H1 (cell line): ENCODE results near the gene ASB8. TPM values are rescaled to one million over a fixed set of nuclear protein-coding genes. Genes with fewer than 3 reads are reported as not detected.
A peak's percentile ranks its signal among the peaks of the same experiment; 100 is the strongest.

Experiments used
- CTCF ChIA-PET: fragments of 300-600 bp; sonication (Branson Sonifier 250); formaldehyde crosslinking; loops from one replicate; lab custom pipeline; 2021; ENCODE audit not compliant: partially characterized antibody; lab: Charles Lee
- POLR2A ChIA-PET: fragments of 300-600 bp; sonication (Branson Sonifier 250); formaldehyde crosslinking; loops from one replicate; lab custom pipeline; 2021; ENCODE audit warnings: inconsistent platforms; ENCODE audit not compliant: partially characterized antibody; lab: Charles Lee
- DNase-seq, 2 experiments: peaks; one replicate each; pipeline versions ENCODE4 v3.0.0 to v3.0.0-alpha.2; 2010 to 2022; ENCODE audit warnings: low spot score in 2 of 2, low read depth in 1 of 2, mixed read lengths in 1 of 2
- FAIRE-seq: peaks from 2 replicates; lab custom pipeline; 2011; peaks lifted over from hg19 to GRCh38; lab: Jason Lieb, UNC
- H2AFZ ChIP-seq: 2 replicates; pipeline ENCODE4 v1.8.1; 2012; ENCODE audit warnings: low read length, inconsistent platforms
- H2AK5ac ChIP-seq: 2 replicates; pipeline ENCODE4 v1.6.1; 2013; ENCODE audit warnings: low read depth, low read length
- H2BK120ac ChIP-seq: replicated peaks from 2 replicates; pipeline ENCODE3; 2013; ENCODE audit warnings: low read depth, low read length, inconsistent platforms
- H2BK12ac ChIP-seq: 2 replicates; pipeline ENCODE4 v1.6.1; 2013; ENCODE audit warnings: low read depth, low read length
- H2BK15ac ChIP-seq: 2 replicates; pipeline ENCODE4 v1.6.1; 2013; ENCODE audit warnings: low read length
- H2BK20ac ChIP-seq: 2 replicates; pipeline ENCODE4 v1.6.1; 2013; ENCODE audit warnings: low read length
- H2BK5ac ChIP-seq: 2 replicates; pipeline ENCODE4 v1.6.1; 2013; ENCODE audit warnings: low read depth, low read length
- H3K14ac ChIP-seq: 2 replicates; pipeline ENCODE4 v1.6.1; 2013; ENCODE audit warnings: inconsistent platforms; ENCODE audit not compliant: insufficient read length
- H3K18ac ChIP-seq: 2 replicates; pipeline ENCODE4 v1.6.1; 2013; ENCODE audit warnings: low read length; ENCODE audit errors: extremely low read depth
- H3K23ac ChIP-seq: 2 replicates; pipeline ENCODE4 v1.6.1; 2013; ENCODE audit warnings: inconsistent platforms; ENCODE audit not compliant: insufficient read length
- H3K23me2 ChIP-seq: 2 replicates; pipeline ENCODE4 v1.6.1; 2013; ENCODE audit warnings: low read depth, low read length
- H3K27ac ChIP-seq: 2 replicates; pipeline ENCODE4 v1.6.1; 2011; ENCODE audit warnings: low read depth, low read length, inconsistent platforms
- H3K27me3 ChIP-seq, 4 experiments: replicated peaks in 1 of 4; 1 replicate in 1 of 4; 2 replicates in 3 of 4; pipeline versions ENCODE4 v1.6.1 to v1.8.1; 2011 to 2013; ENCODE audit warnings: low read length in 3 of 4, mild to moderate bottlenecking in 3 of 4, inconsistent platforms in 2 of 4, mixed read lengths in 2 of 4, moderate library complexity in 1 of 4; ENCODE audit not compliant: control insufficient read depth in 3 of 4, insufficient read depth in 3 of 4; ENCODE audit errors: extremely low read depth in 1 of 4
- H3K36me3 ChIP-seq, 4 experiments: 2 replicates each; pipeline versions ENCODE4 v1.6.1 to v1.8.1; 2011 to 2013; ENCODE audit warnings: mild to moderate bottlenecking in 4 of 4, low read length in 3 of 4, moderate library complexity in 2 of 4, control low read depth in 1 of 4, inconsistent platforms in 1 of 4; ENCODE audit not compliant: insufficient read depth in 4 of 4, control insufficient read depth in 2 of 4
- H3K4ac ChIP-seq: replicated peaks from 2 replicates; pipeline ENCODE3; 2013; ENCODE audit warnings: low read length, low read depth, mixed read lengths, inconsistent platforms; ENCODE audit not compliant: insufficient read length
- H3K4me1 ChIP-seq, 4 experiments: replicated peaks in 1 of 4; 1 replicate in 1 of 4; 2 replicates in 3 of 4; pipeline versions ENCODE4 v1.6.1 to v1.8.1; 2011 to 2013; ENCODE audit warnings: low read length in 3 of 4, inconsistent platforms in 2 of 4, mixed read lengths in 1 of 4; ENCODE audit not compliant: insufficient read depth in 4 of 4, control insufficient read depth in 3 of 4
- H3K4me2 ChIP-seq, 2 experiments: 2 replicates each; pipeline versions ENCODE4 v1.6.1 to v1.8.1; 2011 to 2013; ENCODE audit warnings: low read depth in 2 of 2, low read length in 2 of 2, control low read depth in 1 of 2, inconsistent platforms in 1 of 2, mild to moderate bottlenecking in 1 of 2; ENCODE audit not compliant: insufficient read depth in 1 of 2
- H3K4me3 ChIP-seq, 4 experiments: fragments of 200-600, 300-600 bp in 1 of 4; sonication (generic), shearing (Covaris generic), sonication (Bioruptor Twin) in 1 of 4; 2 replicates each; pipeline versions ENCODE4 v1.5.1 to v1.8.1; 2011 to 2016; ENCODE audit warnings: low read length in 4 of 4, low read depth in 3 of 4, control low read depth in 2 of 4, inconsistent platforms in 2 of 4, mild to moderate bottlenecking in 2 of 4, mixed read lengths in 1 of 4, moderate library complexity in 1 of 4; ENCODE audit not compliant: insufficient read depth in 2 of 4; ENCODE audit errors: extremely low read depth in 1 of 4
- H3K56ac ChIP-seq: replicated peaks from 2 replicates; pipeline ENCODE3; 2013; ENCODE audit warnings: low read depth, mild to moderate bottlenecking, mixed read lengths, low read length, inconsistent platforms; ENCODE audit not compliant: insufficient read length
- H3K79me1 ChIP-seq: 2 replicates; pipeline ENCODE4 v1.6.1; 2013; ENCODE audit warnings: low read depth, low read length, control low read depth
- H3K79me2 ChIP-seq, 2 experiments: 2 replicates each; pipeline versions ENCODE4 v1.6.1 to v1.8.1; 2012 to 2013; ENCODE audit warnings: low read length in 2 of 2, mild to moderate bottlenecking in 2 of 2, inconsistent platforms in 1 of 2; ENCODE audit not compliant: insufficient read depth in 2 of 2, control insufficient read depth in 1 of 2
- H3K9ac ChIP-seq, 4 experiments: replicated peaks in 1 of 4; 1 replicate in 1 of 4; 2 replicates in 3 of 4; pipeline versions ENCODE4 v1.6.1 to v1.8.1; 2011 to 2013; ENCODE audit warnings: low read depth in 3 of 4, low read length in 3 of 4, control low read depth in 2 of 4, mild to moderate bottlenecking in 2 of 4, moderate library complexity in 2 of 4, inconsistent platforms in 1 of 4; ENCODE audit errors: extremely low read depth in 1 of 4
- H3K9me3 ChIP-seq, 2 experiments: 2 replicates each; pipeline versions ENCODE4 v1.6.1 to v1.8.1; 2012 to 2013; ENCODE audit warnings: mild to moderate bottlenecking in 2 of 2, moderate library complexity in 2 of 2, control low read depth in 1 of 2, inconsistent platforms in 1 of 2, low read depth in 1 of 2, low read length in 1 of 2, mixed read lengths in 1 of 2; ENCODE audit not compliant: insufficient read depth in 2 of 2
- H4K20me1 ChIP-seq, 2 experiments: replicated peaks in 1 of 2; 2 replicates each; pipeline versions ENCODE3 to v1.8.1; 2011 to 2013; ENCODE audit warnings: inconsistent platforms in 2 of 2, low read length in 2 of 2, mild to moderate bottlenecking in 1 of 2; ENCODE audit not compliant: insufficient read depth in 2 of 2, control insufficient read depth in 1 of 2
- H4K5ac ChIP-seq: 2 replicates; pipeline ENCODE4 v1.6.1; 2013; ENCODE audit warnings: low read length, low read depth, mixed read lengths, inconsistent platforms; ENCODE audit not compliant: insufficient read length
- H4K8ac ChIP-seq: 2 replicates; pipeline ENCODE4 v1.8.0; 2013; ENCODE audit warnings: mild to moderate bottlenecking, moderate library complexity, low read length, inconsistent platforms; ENCODE audit not compliant: insufficient read depth; ENCODE audit errors: extremely low read depth
- H4K91ac ChIP-seq: replicated peaks from 2 replicates; pipeline ENCODE3; 2013; ENCODE audit warnings: low read length, mixed read lengths, inconsistent platforms; ENCODE audit not compliant: insufficient read length
- CEBPB ChIP-seq: IDR thresholded peaks from 2 replicates; pipeline ENCODE4 v1.6.1; 2012; ENCODE audit warnings: low read depth, low read length
- CREB1 ChIP-seq: IDR thresholded peaks from 2 replicates; pipeline ENCODE4 v1.6.1; 2012; ENCODE audit warnings: inconsistent platforms
- CTBP2 ChIP-seq: IDR thresholded peaks from 2 replicates; pipeline ENCODE4 v1.7.0; 2011; ENCODE audit warnings: borderline replicate concordance, mild to moderate bottlenecking, moderate library complexity, mixed read lengths, low read length; ENCODE audit not compliant: insufficient read depth, insufficient read length
- KDM4A ChIP-seq: IDR thresholded peaks from one replicate; pipeline ENCODE4 v1.7.1; 2012; ENCODE audit warnings: low read depth, mild to moderate bottlenecking, moderate library complexity, low read length, inconsistent platforms; ENCODE audit not compliant: severe bottlenecking
- RBBP5 ChIP-seq: IDR thresholded peaks from 2 replicates; pipeline ENCODE4 v1.7.1; 2012; ENCODE audit warnings: low read depth, mild to moderate bottlenecking, inconsistent platforms, low read length, moderate library complexity, borderline replicate concordance
- SP1 ChIP-seq: IDR thresholded peaks from 2 replicates; pipeline ENCODE4 v1.6.1; 2011; ENCODE audit warnings: low read depth, low read length
- WGBS, 2 experiments: shearing (Covaris generic) in 1 of 2; methylation state at CpG; one replicate each; pipeline versions ENCODE4 v1.1.6 to v1.1.7; 2013 to 2015; ENCODE audit warnings: low lambda C conversion rate in 2 of 2, mixed read lengths in 2 of 2, inconsistent platforms in 1 of 2, low coverage in 1 of 2, missing lambda C conversion rate in 1 of 2; ENCODE audit not compliant: insufficient replicate concordance in 2 of 2, insufficient coverage in 1 of 2, insufficient read length in 1 of 2; ENCODE audit errors: extremely low coverage in 1 of 2, missing lambda C conversion rate in 1 of 2; 5-methylcytosine and 5-hydroxymethylcytosine counted together
- polyA plus RNA-seq, 7 experiments: library from polyadenylated mRNA; depleted of rRNA in 3 of 7; stranded (reverse) in 5 of 7; unstranded in 2 of 7; fragments of >200 nt in 5 of 7; fragments of 200-250 nt in 2 of 7; gene quantifications; 1 replicate in 5 of 7; 2 replicates in 1 of 7; 4 replicates in 1 of 7; pipeline versions ENCODE4 v1.2.1 to v1.2.3, GENCODE V29; 2011 to 2013; ENCODE audit warnings: missing spikeins in 2 of 7, mixed read lengths in 2 of 7
- total RNA-seq: library from RNA; stranded (reverse); fragmentation: NEBNext Ultra II Directional; extraction: Animal tissue kit (Norgen Biotek cat#: 25700); gene quantifications from 2 replicates; pipeline ENCODE4 v1.2.1, GENCODE V29; 2021
- TF ChIP-seq, protein P1 (sequence below): IDR thresholded peaks from 2 replicates; pipeline ENCODE4 v1.6.1; 2011; ENCODE audit warnings: low read depth, mild to moderate bottlenecking, low read length; ENCODE audit not compliant: insufficient read depth
- TF ChIP-seq, protein P2 (sequence below): IDR thresholded peaks from 2 replicates; pipeline ENCODE4 v1.6.1; 2011; ENCODE audit warnings: low read length, improper control_type of control experiment

Gene ASB8
- total and polyA plus RNA-seq, 2 of the 8 experiments (the other 6 are each of a cell fraction or from before 2014, with no cell fraction given): 3.8 to 8.3 TPM

DNA sequence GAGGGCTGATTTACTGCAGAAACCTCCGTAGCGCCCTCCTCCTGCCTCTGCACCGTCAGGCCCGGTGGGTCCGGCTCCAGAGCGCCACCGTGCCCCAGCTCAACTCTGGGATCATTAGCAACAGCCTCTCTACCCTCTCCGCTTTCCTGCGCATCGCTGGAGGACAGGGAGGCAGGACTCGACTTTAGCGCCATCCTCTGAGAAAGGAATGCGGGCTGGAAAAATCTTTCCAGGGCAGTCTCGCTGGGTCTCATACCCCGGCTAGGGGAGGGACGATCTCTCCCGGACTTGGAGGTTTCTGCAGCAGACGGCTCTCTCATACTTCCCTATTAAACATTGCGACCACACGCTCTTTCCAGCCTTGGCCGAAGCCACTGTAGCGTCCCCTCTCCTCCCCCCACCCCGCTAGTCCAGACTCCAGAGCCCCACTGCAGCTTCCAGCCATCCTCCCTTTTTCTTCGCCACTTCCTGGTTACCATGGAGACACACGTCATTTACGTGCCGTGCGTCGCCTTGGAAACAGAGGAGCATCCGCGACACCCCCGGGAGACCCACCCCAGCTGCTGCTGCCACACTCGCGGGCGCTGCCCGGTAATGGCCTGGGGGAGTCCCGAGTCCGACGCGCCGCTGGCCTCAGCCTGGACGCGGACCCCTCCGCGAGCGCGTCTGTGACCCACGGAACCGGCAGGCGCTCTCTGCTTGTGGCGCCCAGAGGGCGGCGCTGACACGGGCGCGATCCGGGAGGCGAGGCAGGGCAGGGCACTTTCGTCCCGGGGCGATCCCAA is 26.0 kb upstream of the ASB8 start, which contains the start of gene CCDC184:
CCDC184 (plus strand) TSS at position 554 of the 785 bp plus-strand sequence. CDS start 479 bp downstream, outside the sequence.
- peaks cover 8 to 39% (median 25%) of the 10 kb centered on the region in 4 experiments for H3K27me3 ChIP-seq
- peak within 1 kb of the TSS; percentile 35 to 80 (median 72) for H3K4me3 ChIP-seq
- peak within 1 kb of the TSS; percentile 96; the same call in 1 of the 2 replicates for H2AFZ ChIP-seq
- H3K14ac ChIP-seq: no peak within 1 kb of the TSS
- H4K8ac ChIP-seq: peak within 1 kb of the TSS; percentile 91
- peaks cover 14% of the 10 kb centered on the region; the same call in 1 of the 2 replicates for H3K23me2 ChIP-seq
- H3K4me2 ChIP-seq: peak within 1 kb of the TSS; percentile 94 to 97
- peak within 1 kb of the TSS in 2 of 4 experiments; percentile 13 to 20; a peak in 3 of 7 replicates for H3K9ac ChIP-seq
- H3K79me1 ChIP-seq: no peaks in the 10 kb centered on the region
- FAIRE-seq (no peak), DNase-seq (peak in 1 of 2 experiments; percentile 83)
- H2BK20ac ChIP-seq: no peak within 1 kb of the TSS
- 2% methylated on average over 56 of the region's 61 CpGs; no CpG with 5 or more reads in 1 of the 2 experiments for whole genome bisulfite sequencing, 2 experiments
- H3K23ac ChIP-seq: no peak within 1 kb of the TSS
- H4K20me1 ChIP-seq: no peaks in the 10 kb centered on the region
- H3K79me2 ChIP-seq: no peaks in the 10 kb centered on the region
- H2BK5ac ChIP-seq: no peak within 1 kb of the TSS
- H3K4me1 ChIP-seq: peaks cover 6 to 20% (median 11%) of the 10 kb centered on the region in 4 experiments; a peak in 6 of 7 replicates
- H3K27ac ChIP-seq: 0 out of 2 replicates have a peak within 1 kb of the TSS, but pooled peaks have one; percentile 31
- no peak within 1 kb of the TSS for H2BK15ac ChIP-seq
- H2AK5ac ChIP-seq: no peak within 1 kb of the TSS
- no peak within 1 kb of the TSS for H3K56ac ChIP-seq
- H3K36me3 ChIP-seq: no peaks in the 10 kb centered on the region
- CTCF ChIA-PET: interaction anchor here (0.8 to 1.3 kb wide), 15 partner anchors 9 to 441 kb away, joined by 3 to 14 read pairs (median 4); partner anchors contain the start of genes ASB8 and PFKM
- no peak within 1 kb of the TSS; the same call in 1 of the 2 replicates for H3K18ac ChIP-seq
- H4K5ac ChIP-seq: no peak within 1 kb of the TSS
- no peak within 1 kb of the TSS for H3K4ac ChIP-seq
- peak within 1 kb of the TSS; percentile 30; the same call in 1 of the 2 replicates for H2BK12ac ChIP-seq
- H2BK120ac ChIP-seq: no peak within 1 kb of the TSS
- POLR2A ChIA-PET: interaction anchor here (0.6 to 1.6 kb wide), 6 partner anchors 10 to 256 kb away, joined by 3 to 8 read pairs (median 4); partner anchors contain the start of gene ASB8
- no peaks in the 10 kb centered on the region; a peak in 1 of 4 replicates for H3K9me3 ChIP-seq
- H4K91ac ChIP-seq: no peak within 1 kb of the TSS
- TF ChIP-seq CEBPB (no peak), KDM4A (peak; percentile 92), RBBP5 (peak; percentile 79; the same call in 1 of the 2 replicates), CTBP2 (no peak), SP1 (no peak), CREB1 (peak; percentile 55)
- TF ChIP-seq, protein P1, sequence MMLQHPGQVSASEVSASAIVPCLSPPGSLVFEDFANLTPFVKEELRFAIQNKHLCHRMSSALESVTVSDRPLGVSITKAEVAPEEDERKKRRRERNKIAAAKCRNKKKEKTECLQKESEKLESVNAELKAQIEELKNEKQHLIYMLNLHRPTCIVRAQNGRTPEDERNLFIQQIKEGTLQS: no peak
- TF ChIP-seq, protein P2, sequence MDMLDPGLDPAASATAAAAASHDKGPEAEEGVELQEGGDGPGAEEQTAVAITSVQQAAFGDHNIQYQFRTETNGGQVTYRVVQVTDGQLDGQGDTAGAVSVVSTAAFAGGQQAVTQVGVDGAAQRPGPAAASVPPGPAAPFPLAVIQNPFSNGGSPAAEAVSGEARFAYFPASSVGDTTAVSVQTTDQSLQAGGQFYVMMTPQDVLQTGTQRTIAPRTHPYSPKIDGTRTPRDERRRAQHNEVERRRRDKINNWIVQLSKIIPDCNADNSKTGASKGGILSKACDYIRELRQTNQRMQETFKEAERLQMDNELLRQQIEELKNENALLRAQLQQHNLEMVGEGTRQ: no peak
